NAMALWA (cell line): ENCODE measurements around the gene KIAA1549.
"Not testable (repeated sequence)": the region's sequence is repeated elsewhere in the genome, so short reads cannot be mapped to it uniquely, and the experiment has no call there.

Experiments used
- DNase-seq: peaks from one replicate; pipeline ENCODE4 v3.0.0-alpha.2; 2015; ENCODE audit warnings: low spot score

KIAA1549 gene

DNA sequence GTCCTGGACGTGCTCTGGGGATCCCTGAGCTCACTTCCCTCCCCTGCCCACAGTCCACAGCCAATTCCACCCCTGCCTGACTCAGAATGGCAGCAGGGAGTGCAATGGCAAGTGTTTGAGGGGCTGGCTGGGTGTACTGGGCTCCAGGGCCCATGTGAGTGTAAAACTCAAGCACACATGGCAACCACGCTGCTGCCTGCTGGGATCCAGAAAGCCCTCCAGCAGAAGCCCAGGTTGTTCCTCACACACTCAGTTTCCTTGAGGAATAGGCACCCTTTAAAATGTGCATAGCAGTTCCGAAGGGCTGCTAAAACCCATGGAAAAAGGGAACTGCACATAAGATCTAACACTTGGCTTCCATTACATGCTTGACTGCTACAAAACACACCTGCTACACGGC, 171.8 kb downstream of the KIAA1549 start:
- DNase-seq: no peak

DNA sequence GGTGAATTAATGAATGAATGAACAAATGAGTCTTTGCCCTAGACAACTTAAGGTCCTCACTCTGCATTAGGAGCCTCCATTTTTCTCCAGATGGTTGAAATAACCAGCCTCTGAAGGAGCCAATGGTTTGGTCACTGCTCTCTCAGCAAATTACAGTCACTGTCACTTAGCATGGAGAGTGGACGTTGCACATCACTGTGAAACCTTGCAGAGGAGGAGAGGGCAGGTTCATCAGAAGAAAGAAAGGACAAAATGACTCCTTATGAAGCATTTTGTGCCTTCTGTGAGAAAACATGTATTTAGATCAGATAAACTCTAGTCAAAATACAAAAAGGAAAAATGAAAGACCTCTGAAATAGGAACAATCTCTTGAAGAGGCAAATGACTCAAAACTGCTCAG, 176.6 kb downstream of the KIAA1549 start:
- DNase-seq: no peak

- DNase-seq: no peak
Measured at GRCh38 chr7:138802706-138803105, 178.5 kb downstream of the KIAA1549 start.

- DNase-seq: no peak
Measured at GRCh38 chr7:138801256-138801655, 179.9 kb downstream of the KIAA1549 start.

- DNase-seq: no peak
Measured at GRCh38 chr7:138799336-138800000, 181.7 kb downstream of the KIAA1549 start.

GRCh38 chr7:138798836-138799235, 182.4 kb downstream of the KIAA1549 start:
- no peak for DNase-seq

GRCh38 chr7:138797715-138798320, 183.4 kb downstream of the KIAA1549 start, which contains the start of the genes ATP6V0A4 and TMEM213:
Gene ATP6V0A4, minus strand, starts transcription at chr7:138798196. Its CDS starts 26,949 bp downstream, at chr7:138771247.
Gene TMEM213, plus strand, starts transcription at chr7:138797994. Its CDS starts 111 bp downstream, at chr7:138798105.
- DNase-seq: no peak

DNA sequence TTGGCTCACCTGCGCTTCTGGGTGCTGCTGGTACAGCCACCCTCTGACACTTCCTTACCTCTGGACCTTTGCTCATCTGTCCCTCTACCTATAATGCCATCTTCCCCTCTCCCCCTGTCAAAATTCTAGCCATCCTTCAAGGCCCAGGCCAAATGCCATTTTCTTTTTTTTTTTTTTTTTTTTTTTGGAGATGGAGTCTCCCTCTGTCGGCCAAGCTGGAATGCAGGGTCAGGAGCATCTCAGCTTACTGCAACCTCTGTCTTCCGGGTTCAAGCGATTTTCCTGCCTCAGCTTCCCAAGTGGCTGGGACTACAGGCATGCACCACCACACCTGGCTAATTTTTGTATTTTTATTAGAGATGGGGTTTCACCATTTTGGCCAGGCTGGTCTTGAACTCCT, 184.1 kb downstream of the KIAA1549 start:
- not testable (repeated sequence) for DNase-seq

DNA sequence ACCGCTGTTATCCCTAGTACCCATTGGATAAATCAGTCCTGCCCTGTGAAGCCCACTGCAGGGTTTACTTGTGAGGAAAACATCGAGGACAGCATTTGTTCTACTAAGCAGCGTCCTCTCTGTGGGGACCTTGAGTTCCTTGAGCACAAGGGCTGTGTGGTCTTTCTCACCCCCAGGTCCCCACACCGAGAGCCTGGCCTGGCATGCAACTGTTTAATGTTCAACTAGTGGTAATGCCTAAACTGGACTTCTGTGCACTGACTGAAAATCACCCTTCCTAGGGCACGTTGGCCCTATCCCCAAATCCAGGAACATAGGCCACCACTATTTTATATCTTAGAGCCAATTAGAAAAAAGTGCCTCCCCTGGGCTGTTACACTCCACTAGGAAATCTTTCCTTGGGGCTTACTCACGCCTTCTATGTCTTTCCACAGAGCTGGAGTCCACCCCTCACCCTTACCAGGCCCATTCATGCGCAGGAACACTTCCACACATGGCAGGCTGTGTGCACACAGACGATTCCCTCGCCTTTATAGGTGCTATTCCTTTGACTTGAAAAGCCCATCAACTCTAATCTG, 185.1 kb downstream of the KIAA1549 start:
- no peak for DNase-seq

GRCh38 chr7:138785587-138786437, 195.4 kb downstream of the KIAA1549 start:
- DNase-seq: no peak

DNA sequence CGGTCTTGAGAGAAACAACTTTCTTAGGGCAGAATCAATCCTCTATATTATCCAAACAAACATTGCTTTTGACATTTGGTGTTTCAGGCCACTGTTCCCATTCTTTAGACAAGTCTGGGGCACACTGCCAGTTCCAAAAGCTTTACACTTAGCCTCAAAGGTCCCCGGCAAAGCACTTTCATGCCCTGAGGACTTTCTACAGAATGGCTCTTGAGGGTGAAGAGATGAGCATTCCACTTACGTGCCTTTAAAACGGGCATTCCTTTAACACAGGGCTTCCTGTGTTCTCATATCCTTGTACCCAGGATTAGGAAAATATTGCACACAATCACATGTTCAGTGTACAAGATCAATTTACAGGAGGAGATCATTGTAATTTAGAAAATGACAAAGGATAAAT, 196.5 kb downstream of the KIAA1549 start:
- DNase-seq: no peak
